ENCODE results near the gene CBFA2T3.

CBFA2T3 gene

GRCh38 chr16:88835383-88835782 is 141.6 kb downstream of the CBFA2T3 start:
- DNase-seq: no peak

- no peak for DNase-seq
These were observed 142.3 kb downstream of the CBFA2T3 start for GRCh38 chr16:88834670-88835069.

- DNase-seq: no peak
These were observed 143.9 kb downstream of the CBFA2T3 start for GRCh38 chr16:88833086-88833485.

- no peak for DNase-seq
These were observed 145.2 kb downstream of the CBFA2T3 start for GRCh38 chr16:88831838-88832237.

GRCh38 chr16:88830783-88831182 is 146.2 kb downstream of the CBFA2T3 start:
- no peak for DNase-seq

- DNase-seq: no peak
These were observed 146.7 kb downstream of the CBFA2T3 start for GRCh38 chr16:88830258-88830657.

GRCh38 chr16:88828711-88829110 is 148.3 kb downstream of the CBFA2T3 start:
- no peak for DNase-seq

GRCh38 chr16:88827727-88828126 is 149.3 kb downstream of the CBFA2T3 start:
- no peak for DNase-seq

- DNase-seq: no peak
These were observed 150.8 kb downstream of the CBFA2T3 start for GRCh38 chr16:88826070-88826840.

GRCh38 chr16:88825146-88825545 is 151.9 kb downstream of the CBFA2T3 start:
- no peak for DNase-seq

Measured in T-helper 2 cell (primary cell).